HepG2 (cell line): ENCODE data around the gene PSMD12.

Source experiments
- CTCF ChIP-seq: sonication (generic); formaldehyde crosslinking; IDR thresholded peaks from 2 replicates; pipeline ENCODE4 v1.5.0; 2020; ENCODE audit warnings: mild to moderate bottlenecking, missing genetic modification reagents, moderate library complexity
- ERF ChIP-seq: IDR thresholded peaks from 2 replicates; pipeline ENCODE4 v1.6.1; 2018; ENCODE audit warnings: missing biosample characterization, missing genetic modification reagents
- KAT2B ChIP-seq: fragments of 150-350 bp; IDR thresholded peaks from 2 replicates; pipeline ENCODE4 v1.6.1; 2014; ENCODE audit warnings: low read depth, low read length, borderline replicate concordance
- LRRFIP1 ChIP-seq: sonication (generic); formaldehyde crosslinking; conservative IDR thresholded peaks from 2 replicates; pipeline ENCODE4 v1.4.0; 2020; ENCODE audit warnings: missing genetic modification reagents
- NR3C1 ChIP-seq: sonication (generic); formaldehyde crosslinking; IDR thresholded peaks from 2 replicates; pipeline ENCODE4 v1.4.0; 2020; ENCODE audit warnings: missing genetic modification reagents
- ZC3H4 ChIP-seq: sonication (generic); formaldehyde crosslinking; IDR thresholded peaks from 2 replicates; pipeline ENCODE4 v1.4.0; 2020; ENCODE audit warnings: missing genetic modification reagents, borderline replicate concordance
- ZFP36 ChIP-seq: fragments of 150-350 bp; IDR thresholded peaks from 2 replicates; pipeline ENCODE4 v1.6.1; 2018; ENCODE audit warnings: borderline replicate concordance, low read length, low read depth; ENCODE audit not compliant: partially characterized antibody
- ZNF674 ChIP-seq: sonication (generic); formaldehyde crosslinking; IDR thresholded peaks from 2 replicates; pipeline ENCODE4 v1.5.0; 2020; ENCODE audit warnings: low read depth, mild to moderate bottlenecking, missing genetic modification reagents
- TF ChIP-seq, protein P1 (sequence below): sonication (generic); formaldehyde crosslinking; IDR thresholded peaks from 2 replicates; pipeline ENCODE4 v1.8.1; 2023; ENCODE audit warnings: mild to moderate bottlenecking, inconsistent platforms, moderate library complexity, missing genetic modification reagents, borderline replicate concordance

DNA sequence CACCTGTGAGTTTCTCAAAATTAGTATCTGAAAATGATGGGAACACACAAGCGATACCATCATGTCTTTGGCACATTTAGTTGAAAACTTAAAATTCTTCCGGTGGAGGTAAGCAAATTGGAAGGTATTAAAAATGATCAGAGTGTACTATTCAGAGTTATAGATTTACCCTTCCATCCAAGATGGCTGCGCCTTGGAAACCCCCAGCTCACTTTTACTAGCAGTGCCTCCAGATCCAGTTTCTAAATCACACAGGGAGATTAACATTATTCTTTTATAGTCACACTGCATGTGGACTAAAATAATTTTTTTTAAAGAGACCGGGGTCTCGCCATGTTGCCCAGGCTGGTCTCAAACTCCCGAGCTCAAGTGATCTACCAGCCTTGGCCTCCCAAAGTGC lies 25.7 kb upstream of the PSMD12 start:
- TF ChIP-seq, protein P1, sequence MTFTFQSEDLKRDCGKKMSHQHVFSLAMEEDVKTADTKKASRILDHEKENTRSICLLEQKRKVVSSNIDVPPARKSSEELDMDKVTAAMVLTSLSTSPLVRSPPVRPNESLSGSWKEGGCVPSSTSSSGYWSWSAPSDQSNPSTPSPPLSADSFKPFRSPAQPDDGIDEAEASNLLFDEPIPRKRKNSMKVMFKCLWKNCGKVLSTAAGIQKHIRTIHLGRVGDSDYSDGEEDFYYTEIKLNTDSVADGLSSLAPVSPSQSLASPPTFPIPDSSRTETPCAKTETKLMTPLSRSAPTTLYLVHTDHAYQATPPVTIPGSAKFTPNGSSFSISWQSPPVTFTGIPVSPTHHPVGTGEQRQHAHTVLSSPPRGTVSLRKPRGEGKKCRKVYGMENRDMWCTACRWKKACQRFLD (CRISPR knock-in tag): no peak
- no peak for TF ChIP-seq NR3C1 (CRISPR knock-in tag)
- no peak for TF ChIP-seq CTCF (CRISPR knock-in tag)
- TF ChIP-seq LRRFIP1 (CRISPR knock-in tag): no peak
- no peak for TF ChIP-seq ERF (CRISPR knock-in tag)
- no peak for TF ChIP-seq ZNF674
- no peak for TF ChIP-seq ZFP36
- no peak for TF ChIP-seq KAT2B
- no peak for TF ChIP-seq ZC3H4 (CRISPR knock-in tag)
